Large intestine (tissue), 3 donors: Measurements from ENCODE around the gene AKR1B15. TPM values are rescaled to one million over a fixed set of nuclear protein-coding genes. Genes with fewer than 3 reads are reported as not detected.

Experiments used
- DNase-seq, 2 donors: peaks; one replicate each; pipeline versions ENCODE4 v3.0.0 to v3.0.0-alpha.2; 2013
- H3K27ac ChIP-seq: one replicate; pipeline ENCODE4 v1.5.1; 2013; ENCODE audit warnings: low read length
- H3K27me3 ChIP-seq: 2 replicates; pipeline ENCODE4 v1.6.1; 2013; ENCODE audit warnings: low read length; ENCODE audit not compliant: control insufficient read depth, insufficient read depth
- H3K36me3 ChIP-seq: 2 replicates; pipeline ENCODE4 v1.6.1; 2013; ENCODE audit warnings: low read length; ENCODE audit not compliant: control insufficient read depth, insufficient read depth
- H3K4me1 ChIP-seq: one replicate; pipeline ENCODE4 v1.6.1; 2013; ENCODE audit warnings: low read length; ENCODE audit not compliant: control insufficient read depth, insufficient read depth
- H3K4me3 ChIP-seq: one replicate; pipeline ENCODE4 v1.5.1; 2013; ENCODE audit warnings: low read length
- H3K9me3 ChIP-seq: one replicate; pipeline ENCODE4 v1.6.1; 2013; ENCODE audit warnings: mild to moderate bottlenecking, low read depth, low read length, moderate library complexity; ENCODE audit not compliant: control insufficient read depth
- WGBS: methylation state at CpG from one replicate; pipeline ENCODE4 v1.1.5; 2013; ENCODE audit warnings: low lambda C conversion rate; ENCODE audit not compliant: insufficient coverage; 5-methylcytosine and 5-hydroxymethylcytosine counted together
- polyA plus RNA-seq: library from polyadenylated mRNA; unstranded; fragments of 120-200 nt; gene quantifications from one replicate; pipeline ENCODE4 v1.2.1, GENCODE V29; 2013

Gene AKR1B15
- polyA plus RNA-seq, 1 donor = 0.22 TPM

GRCh38 chr7:134627775-134628153 is 78.9 kb downstream of the AKR1B15 start:
- Histone ChIP-seq H3K27me3 (peaks cover 9% of the 10 kb centered on the region), H3K4me3 (no peak overlapping the region), H3K9me3 (no peaks in the 10 kb centered on the region), H3K36me3 (no peaks in the 10 kb centered on the region), H3K4me1 (no peaks in the 10 kb centered on the region), H3K27ac (no peak overlapping the region)
- no peak for DNase-seq
- WGBS = no CpG with 5 or more reads among the region's 1 CpG

DNA sequence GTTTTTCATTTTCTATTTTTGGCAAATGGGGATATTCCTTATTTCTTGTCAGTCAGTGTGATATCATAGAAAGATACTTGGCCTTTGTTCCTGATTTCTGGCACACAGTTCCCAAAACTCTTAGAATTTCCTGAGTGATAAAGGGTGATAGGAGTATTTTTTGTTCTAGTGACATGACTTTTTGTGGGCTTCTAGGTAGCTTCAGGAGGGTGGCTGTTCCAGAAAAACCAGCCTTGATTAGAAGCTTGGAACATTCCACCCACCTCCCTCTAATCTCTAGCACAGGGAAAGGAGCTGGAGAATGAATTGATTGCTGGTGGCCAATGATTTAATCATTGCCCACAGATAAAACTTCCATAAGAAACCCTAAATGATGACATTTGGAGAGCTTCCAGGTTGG is 80.5 kb downstream of the AKR1B15 start:
- Histone ChIP-seq H3K27ac (no peak overlapping the region), H3K4me3 (no peak overlapping the region), H3K4me1 (no peaks in the 10 kb centered on the region), H3K36me3 (no peaks in the 10 kb centered on the region), H3K27me3 (peaks cover 9% of the 10 kb centered on the region), H3K9me3 (no peaks in the 10 kb centered on the region)
- DNase-seq = no peak

Other genes with a start within 250 kb of the AKR1B15 start
- gene SLC35B4, start 232.2 kb upstream of the AKR1B15 start, polyA plus RNA-seq = 10.5 TPM
- 33.0 TPM for gene AKR1B1, start 90.0 kb upstream of the AKR1B15 start, polyA plus RNA-seq
- gene AKR1B10, start 21.5 kb upstream of the AKR1B15 start, polyA plus RNA-seq = 25.7 TPM
- gene BPGM, start 97.7 kb downstream of the AKR1B15 start, polyA plus RNA-seq = 14.9 TPM
- gene CALD1, start 230.5 kb downstream of the AKR1B15 start, polyA plus RNA-seq = 191 TPM